ENCODE results near the gene MRPS23. TPM values are rescaled to one million over a fixed set of nuclear protein-coding genes. Genes with fewer than 3 reads are reported as not detected.

MRPS23 gene
- total RNA-seq, result 83.3 and 84.8 TPM in 2 replicates

DNA sequence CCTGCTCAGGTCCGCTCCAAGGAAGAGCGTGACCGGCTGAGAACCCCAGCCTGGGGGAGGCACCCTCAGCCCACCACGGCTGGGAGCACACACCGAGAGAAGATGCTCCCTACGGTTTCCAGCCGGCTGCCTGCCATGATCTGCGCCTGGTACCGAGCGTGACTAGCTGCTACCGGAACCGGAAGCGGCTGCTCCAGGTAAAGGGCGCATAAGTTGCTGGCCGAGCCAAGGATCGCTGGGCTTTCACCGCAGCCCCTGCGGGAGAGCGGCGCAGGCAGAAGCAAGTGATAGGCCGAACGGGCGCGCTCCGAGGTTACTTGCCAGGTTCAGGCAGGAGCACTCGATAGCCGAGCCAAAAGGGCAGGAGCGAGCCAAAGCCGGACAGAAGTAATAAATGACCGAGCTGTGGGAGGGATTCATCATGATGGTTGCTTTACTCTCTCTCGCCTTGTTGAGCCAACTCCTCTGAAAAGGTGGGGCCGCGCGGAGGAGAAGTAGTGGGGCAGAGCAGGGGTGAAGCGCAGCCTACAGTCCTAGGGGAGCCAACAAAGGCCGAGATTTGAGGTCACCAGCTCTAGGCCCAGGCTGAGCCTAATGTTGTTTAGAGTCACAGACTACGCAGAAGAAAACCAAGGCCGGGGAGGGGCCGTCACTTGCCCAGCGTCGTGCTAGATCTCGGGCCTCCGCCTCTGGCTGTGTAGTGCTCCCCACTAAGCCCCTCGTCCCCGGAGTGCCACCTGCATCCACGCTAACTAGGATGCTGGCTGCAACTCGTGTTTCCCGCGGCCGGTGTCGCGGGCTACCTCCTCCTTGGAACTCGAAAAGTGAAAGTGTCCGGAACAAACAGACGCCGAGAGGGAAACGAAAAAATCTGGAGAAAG, at the start of gene MRPS23:
MRPS23 (minus strand) TSS at position 171 of the 881 bp plus-strand sequence; CDS start at position 137, 34 bp downstream.
- DNase-seq, result peak; percentile 99
- Mint-ChIP-seq H3K27me3 (no peaks in the 10 kb centered on the region), H3K4me1 (peaks cover 28% of the 10 kb centered on the region), H3K9me3 (no peaks in the 10 kb centered on the region), H3K36me3 (ENCODE audit: low read depth) (peaks cover 25% of the 10 kb centered on the region), H3K27ac (peak within 1 kb of the TSS; percentile 97), H3K4me3 (peak within 1 kb of the TSS; percentile 97)
- intact Hi-C loops (cut with micrococcal nuclease), result loop anchor here (1.0 kb wide), 3 partner anchors 137 to 233 kb away; partner anchors contain the start of genes DYNLL2 and SRSF1

DNA sequence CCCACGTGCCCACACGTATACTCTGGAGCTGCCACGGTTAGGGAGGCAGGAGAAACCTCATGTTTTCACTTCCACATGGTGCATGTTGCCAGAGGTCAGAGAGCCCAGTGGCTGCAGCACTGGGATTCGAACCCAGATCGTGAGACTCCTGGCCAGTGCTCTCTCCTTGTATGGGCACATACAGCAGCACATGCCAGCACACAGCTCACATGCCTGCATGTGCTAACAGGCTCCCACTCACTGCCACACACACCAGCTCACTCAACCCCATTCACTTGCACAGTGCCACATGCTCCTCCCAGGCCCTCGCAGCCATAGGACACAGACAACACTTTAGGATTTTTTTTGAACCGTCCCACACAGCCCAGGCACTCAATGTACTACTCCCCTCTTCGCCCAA, 49.5 kb upstream of the MRPS23 start:
- intact Hi-C loops (cut with micrococcal nuclease), result loop anchor here (1.0 kb wide), 1 partner anchor 31 kb away; no protein-coding TSS in a partner anchor
- no peaks in the 10 kb centered on the region for H3K36me3 Mint-ChIP-seq (ENCODE audit: low read depth)
- H3K9me3 Mint-ChIP-seq, result no peaks in the 10 kb centered on the region
- no peak for DNase-seq
- no peak overlapping the region for H3K4me3 Mint-ChIP-seq
- H3K27me3 Mint-ChIP-seq, result peaks cover 1% of the 10 kb centered on the region
- peaks cover 15% of the 10 kb centered on the region for H3K4me1 Mint-ChIP-seq
- peak overlapping the region; percentile 4 for H3K27ac Mint-ChIP-seq

DNA sequence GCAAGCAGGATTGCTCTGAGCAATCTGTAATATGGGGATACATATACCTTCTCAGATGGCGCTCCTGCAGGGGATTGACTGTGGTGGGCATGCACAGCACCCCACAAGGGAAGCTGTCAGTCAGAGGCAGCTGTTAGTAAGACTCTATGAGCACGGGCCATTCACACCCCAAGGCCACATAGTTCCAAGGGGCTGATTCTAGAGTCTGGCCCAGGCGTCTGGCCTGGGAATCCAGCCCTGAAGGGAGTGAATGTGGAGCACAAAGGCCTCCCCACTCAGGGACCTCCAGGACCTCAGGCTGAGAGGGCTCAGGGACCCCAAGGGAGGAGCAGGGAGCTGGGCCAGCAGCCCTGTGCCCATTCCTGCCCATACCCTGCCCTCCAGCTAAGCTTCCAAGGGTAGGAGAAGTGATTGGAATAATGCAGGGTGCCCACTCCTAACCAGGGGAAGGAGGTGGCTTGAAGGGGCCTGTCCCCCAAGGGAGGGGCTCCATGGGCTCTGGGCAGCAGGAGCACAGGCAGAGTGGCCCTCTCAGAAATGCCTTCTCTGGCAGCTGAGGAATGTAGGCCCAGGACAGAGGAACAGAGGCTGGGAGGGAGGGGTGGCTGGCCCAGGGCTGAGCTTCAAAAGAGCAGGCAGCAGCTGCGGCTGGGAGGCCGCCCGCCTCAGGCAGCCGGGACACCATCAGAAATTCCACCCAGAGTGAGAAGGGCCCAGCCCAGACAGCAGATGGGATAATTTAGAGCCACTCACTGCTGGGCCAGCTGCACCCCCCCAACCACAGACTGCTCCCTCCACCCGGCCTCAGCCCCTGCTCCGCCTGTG, 48.9 kb upstream of the MRPS23 start:
- intact Hi-C loops (cut with micrococcal nuclease), result loop anchor here (1.0 kb wide), 1 partner anchor 30 kb away; no protein-coding TSS in a partner anchor
- no peaks in the 10 kb centered on the region for H3K9me3 Mint-ChIP-seq
- H3K36me3 Mint-ChIP-seq (ENCODE audit: low read depth), result no peaks in the 10 kb centered on the region
- peaks cover 14% of the 10 kb centered on the region for H3K4me1 Mint-ChIP-seq
- H3K4me3 Mint-ChIP-seq, result no peak overlapping the region
- no peak for DNase-seq
- H3K27ac Mint-ChIP-seq, result no peak overlapping the region
- H3K27me3 Mint-ChIP-seq, result peaks cover 1% of the 10 kb centered on the region

DNA sequence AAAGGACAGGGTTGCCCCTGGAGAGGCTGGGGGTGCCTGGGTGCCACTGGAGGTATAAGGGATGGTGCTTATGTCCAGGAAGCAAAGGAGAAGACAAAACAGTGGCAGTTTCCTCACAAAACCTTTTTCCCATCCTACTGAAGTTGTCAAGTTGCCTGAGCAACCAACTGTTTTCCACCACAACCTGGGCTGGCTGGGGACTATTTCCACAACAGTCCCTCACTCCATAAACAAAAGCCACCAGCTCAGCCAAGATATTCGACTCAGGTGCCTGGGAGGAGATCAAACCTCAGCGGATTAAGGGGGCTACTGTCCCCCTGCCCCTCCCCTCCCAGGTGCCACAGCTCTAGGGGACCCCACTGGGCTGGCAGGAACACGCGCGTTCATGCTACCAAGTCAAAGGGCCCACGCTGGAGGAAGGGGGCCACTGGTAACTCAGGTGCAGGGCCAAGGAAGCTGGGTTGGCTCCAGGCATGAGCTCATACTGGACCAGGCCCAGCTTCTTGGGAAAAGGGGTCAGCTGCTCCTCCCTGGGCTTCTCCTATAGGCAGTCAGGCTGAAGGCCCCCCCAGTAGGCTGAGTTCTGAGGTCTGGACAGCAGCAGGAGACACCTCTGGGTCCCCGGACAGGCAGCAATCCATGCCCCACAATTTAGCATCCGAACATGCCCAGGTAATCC, 45.7 kb upstream of the MRPS23 start:
- H3K4me1 Mint-ChIP-seq, result peaks cover 9% of the 10 kb centered on the region
- no peak overlapping the region for H3K4me3 Mint-ChIP-seq
- H3K9me3 Mint-ChIP-seq, result no peaks in the 10 kb centered on the region
- DNase-seq, result no peak
- peaks cover 1% of the 10 kb centered on the region for H3K27me3 Mint-ChIP-seq
- intact Hi-C loops (cut with micrococcal nuclease), result no loop called here
- H3K27ac Mint-ChIP-seq, result no peak overlapping the region
- H3K36me3 Mint-ChIP-seq (ENCODE audit: low read depth), result no peaks in the 10 kb centered on the region

DNA sequence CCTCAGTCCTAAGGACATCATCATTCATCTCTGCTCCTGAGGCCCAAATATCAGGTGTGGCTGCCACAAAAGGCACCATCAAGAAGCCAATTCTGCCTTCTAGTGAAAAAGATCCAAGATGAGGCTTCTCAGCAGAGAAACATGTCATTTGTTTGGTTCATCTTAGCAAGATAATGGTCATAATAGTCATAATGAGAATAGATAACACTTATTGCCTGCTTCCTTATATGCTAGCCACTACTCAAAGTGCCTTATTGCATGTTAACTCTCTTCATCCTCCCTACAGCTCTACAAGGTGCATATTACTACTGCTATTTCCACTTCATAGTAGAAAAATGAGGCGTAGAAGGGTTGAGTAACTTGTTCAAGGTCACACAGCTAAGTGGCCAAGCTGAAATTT, 45.0 kb upstream of the MRPS23 start:
- H3K4me1 Mint-ChIP-seq, result peaks cover 9% of the 10 kb centered on the region
- no peaks in the 10 kb centered on the region for H3K36me3 Mint-ChIP-seq (ENCODE audit: low read depth)
- no peak for DNase-seq
- H3K4me3 Mint-ChIP-seq, result no peak overlapping the region
- no peak overlapping the region for H3K27ac Mint-ChIP-seq
- peaks cover 1% of the 10 kb centered on the region for H3K27me3 Mint-ChIP-seq
- intact Hi-C loops (cut with micrococcal nuclease), result no loop called here
- no peaks in the 10 kb centered on the region for H3K9me3 Mint-ChIP-seq

DNA sequence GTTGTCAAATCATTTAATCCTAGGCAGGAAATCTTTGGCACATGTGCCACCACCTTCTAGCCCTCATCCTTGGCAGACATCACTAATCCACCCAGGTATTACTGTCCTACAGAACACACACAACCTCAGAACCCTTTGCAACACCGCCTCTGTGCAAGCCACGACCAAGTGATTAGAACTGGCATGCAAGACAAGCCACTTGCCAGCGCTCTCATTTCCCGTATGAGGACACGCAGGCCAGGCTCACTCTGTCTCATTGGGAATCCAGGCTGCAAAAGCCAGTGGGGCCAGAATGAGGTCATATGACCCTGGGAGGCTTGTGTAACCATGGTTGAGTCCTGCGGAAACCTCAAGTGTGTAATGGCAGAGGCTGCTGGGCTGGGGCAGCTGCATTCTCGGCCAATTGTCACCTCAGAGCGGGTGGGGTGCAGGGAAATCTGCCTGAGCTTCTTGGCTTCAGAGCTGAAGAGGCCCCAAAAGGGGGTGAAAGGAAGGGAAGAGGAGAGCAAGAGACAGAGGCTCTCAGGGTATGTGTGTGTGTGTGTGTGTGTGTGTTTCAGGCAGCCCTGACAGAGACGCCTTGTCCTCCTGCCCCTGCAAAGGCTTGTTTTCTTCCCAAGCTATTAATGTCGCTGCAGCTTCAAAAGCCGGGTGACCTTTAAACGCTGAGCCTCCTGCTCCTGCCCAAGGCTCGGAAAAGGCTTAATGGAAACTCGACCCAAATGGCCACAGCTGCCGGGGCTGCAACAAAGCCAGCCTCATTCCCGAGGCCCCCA, 43.2 kb upstream of the MRPS23 start:
- intact Hi-C loops (cut with micrococcal nuclease), result loop anchor here (1.0 to 2.0 kb wide), 2 partner anchors 102 to 220 kb away; no protein-coding TSS in a partner anchor
- no peak for DNase-seq
- H3K4me3 Mint-ChIP-seq, result no peak overlapping the region
- no peak overlapping the region for H3K27ac Mint-ChIP-seq
- no peaks in the 10 kb centered on the region for H3K9me3 Mint-ChIP-seq
- H3K4me1 Mint-ChIP-seq, result peaks cover 6% of the 10 kb centered on the region
- no peaks in the 10 kb centered on the region for H3K36me3 Mint-ChIP-seq (ENCODE audit: low read depth)
- peaks cover 3% of the 10 kb centered on the region for H3K27me3 Mint-ChIP-seq

DNA sequence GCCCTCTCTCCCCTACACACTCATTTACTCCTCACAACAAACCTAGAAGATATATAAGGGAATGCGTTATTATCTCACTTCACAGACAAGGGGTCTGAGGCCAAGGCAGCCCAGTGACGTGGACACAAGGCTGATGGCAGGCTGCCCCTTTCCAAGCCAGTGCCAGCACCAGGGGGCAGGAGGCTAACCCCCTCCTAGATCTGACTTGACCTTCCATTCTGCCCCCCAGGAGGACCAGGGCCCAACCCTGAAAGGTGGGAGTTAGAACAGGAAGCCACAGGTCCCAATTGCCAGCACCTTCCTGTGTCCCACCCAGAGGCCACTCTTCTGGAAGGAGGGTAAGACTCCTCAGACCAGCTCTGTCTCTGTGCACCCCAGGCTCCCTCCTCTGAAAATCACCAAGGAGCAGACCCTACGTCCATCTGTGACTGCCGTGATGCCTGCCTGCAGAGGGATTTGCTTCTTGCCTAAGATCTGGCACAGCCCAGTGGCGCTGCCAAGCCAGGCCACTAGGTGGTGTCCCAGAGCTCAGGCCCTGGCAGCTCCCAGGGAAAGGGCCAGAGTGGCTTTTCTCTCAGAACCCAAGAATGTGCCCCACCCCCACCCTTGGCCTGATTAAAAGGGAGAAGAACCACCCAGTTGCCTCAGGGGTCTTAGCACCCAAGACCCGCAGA, 42.4 kb upstream of the MRPS23 start:
- intact Hi-C loops (cut with micrococcal nuclease), result loop anchor here (1.0 to 2.0 kb wide), 2 partner anchors 103 to 221 kb away; no protein-coding TSS in a partner anchor
- no peak overlapping the region for H3K4me3 Mint-ChIP-seq
- H3K4me1 Mint-ChIP-seq, result peaks cover 6% of the 10 kb centered on the region
- no peaks in the 10 kb centered on the region for H3K36me3 Mint-ChIP-seq (ENCODE audit: low read depth)
- no peak overlapping the region for H3K27ac Mint-ChIP-seq
- peaks cover 3% of the 10 kb centered on the region for H3K27me3 Mint-ChIP-seq
- no peaks in the 10 kb centered on the region for H3K9me3 Mint-ChIP-seq
- DNase-seq, result peak; percentile 94

DNA sequence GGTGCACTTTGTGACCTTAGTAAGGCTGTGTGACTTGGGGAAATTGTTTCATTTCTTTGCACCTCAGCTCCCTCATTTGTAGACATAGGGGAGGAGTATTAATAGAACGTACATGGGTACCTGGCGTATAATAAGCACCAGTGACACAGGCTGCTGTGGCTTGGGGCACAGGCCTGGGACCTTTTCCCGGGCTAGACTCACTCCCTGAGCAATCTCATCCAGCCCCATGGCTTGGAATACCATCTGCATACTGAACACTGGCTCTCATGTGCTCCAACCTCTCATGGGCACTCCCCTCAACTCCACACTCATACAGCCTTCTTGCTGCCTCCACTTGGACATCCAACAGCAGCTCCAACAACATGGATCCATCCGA, 41.0 kb upstream of the MRPS23 start:
- Mint-ChIP-seq H3K27ac (no peak overlapping the region), H3K27me3 (peaks cover 3% of the 10 kb centered on the region), H3K9me3 (no peaks in the 10 kb centered on the region), H3K36me3 (ENCODE audit: low read depth) (no peaks in the 10 kb centered on the region), H3K4me1 (peaks cover 6% of the 10 kb centered on the region), H3K4me3 (no peak overlapping the region)
- DNase-seq, result no peak
- intact Hi-C loops (cut with micrococcal nuclease), result no loop called here

DNA sequence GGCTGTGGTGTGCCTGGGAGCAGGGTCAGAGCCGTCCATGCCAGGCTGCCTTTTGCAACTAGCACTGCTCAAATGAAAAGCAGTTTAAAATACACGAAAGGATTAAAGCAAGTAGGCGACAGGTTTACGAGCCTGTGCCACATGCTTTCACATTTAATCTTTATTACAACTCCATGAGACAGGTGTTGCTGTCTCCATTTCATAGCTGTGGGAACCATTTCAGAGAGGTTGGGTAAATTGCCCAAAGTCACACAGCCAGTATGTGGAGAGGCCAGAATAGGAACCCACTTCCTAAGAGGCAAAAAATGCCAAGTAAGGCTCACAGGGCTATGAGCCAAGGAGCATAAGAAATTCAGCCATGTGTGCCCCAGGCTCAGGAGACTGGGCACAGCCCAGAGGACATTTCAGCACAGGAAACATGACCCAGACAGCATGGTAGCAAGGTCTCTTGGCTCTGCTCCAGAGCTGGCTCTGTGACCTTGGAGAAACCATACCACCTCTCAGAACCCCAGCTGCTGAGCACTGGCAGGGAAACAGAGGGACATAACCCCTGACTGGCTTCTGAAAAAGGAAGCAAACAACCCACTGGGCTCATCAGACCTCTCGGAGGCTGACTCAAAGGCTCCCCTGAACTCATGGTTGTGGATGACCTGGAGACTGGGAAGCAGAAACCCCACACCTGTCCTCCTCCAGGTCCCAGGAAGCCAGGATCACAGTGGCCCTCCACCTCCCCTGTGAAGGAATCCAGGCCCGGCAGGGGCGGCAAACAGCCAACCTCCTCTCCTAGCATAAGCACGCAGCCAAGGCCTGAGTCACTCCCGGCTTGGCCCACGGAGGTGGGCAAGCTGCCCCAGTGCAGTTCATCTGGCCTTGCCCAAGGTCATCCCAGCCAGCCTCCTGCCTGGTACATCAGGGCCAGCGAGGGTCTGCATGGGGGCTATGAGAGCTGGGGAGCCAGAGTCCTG, 40.3 kb upstream of the MRPS23 start:
- peaks cover 6% of the 10 kb centered on the region for H3K4me1 Mint-ChIP-seq
- H3K36me3 Mint-ChIP-seq (ENCODE audit: low read depth), result no peaks in the 10 kb centered on the region
- no peak for DNase-seq
- no peak overlapping the region for H3K27ac Mint-ChIP-seq
- intact Hi-C loops (cut with micrococcal nuclease), result no loop called here
- peaks cover 3% of the 10 kb centered on the region for H3K27me3 Mint-ChIP-seq
- no peaks in the 10 kb centered on the region for H3K9me3 Mint-ChIP-seq
- H3K4me3 Mint-ChIP-seq, result no peak overlapping the region

DNA sequence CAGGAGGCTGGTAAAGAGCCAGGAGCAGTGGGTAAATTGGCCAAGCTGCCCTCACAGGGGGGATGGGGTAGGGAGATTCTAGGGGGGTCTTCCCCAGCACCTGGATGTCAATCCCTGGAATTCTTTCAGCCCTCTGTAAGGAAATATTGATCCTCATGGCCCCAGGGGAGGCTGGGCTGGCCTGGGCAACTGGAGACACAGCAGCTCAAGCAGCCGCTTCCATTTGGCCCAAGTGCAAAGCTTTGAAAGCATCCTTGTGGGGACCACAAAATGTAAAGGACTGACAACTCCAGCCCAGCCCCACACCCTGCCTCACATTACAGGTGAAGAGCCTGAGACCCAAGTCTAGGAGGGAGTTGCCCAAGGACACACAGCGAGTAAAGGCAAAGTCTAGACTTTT, 39.4 kb upstream of the MRPS23 start:
- DNase-seq, result no peak
- Mint-ChIP-seq H3K27me3 (peaks cover 4% of the 10 kb centered on the region), H3K27ac (no peak overlapping the region), H3K4me1 (peaks cover 6% of the 10 kb centered on the region), H3K36me3 (ENCODE audit: low read depth) (no peaks in the 10 kb centered on the region), H3K9me3 (no peaks in the 10 kb centered on the region), H3K4me3 (no peak overlapping the region)
- intact Hi-C loops (cut with micrococcal nuclease), result no loop called here

DNA sequence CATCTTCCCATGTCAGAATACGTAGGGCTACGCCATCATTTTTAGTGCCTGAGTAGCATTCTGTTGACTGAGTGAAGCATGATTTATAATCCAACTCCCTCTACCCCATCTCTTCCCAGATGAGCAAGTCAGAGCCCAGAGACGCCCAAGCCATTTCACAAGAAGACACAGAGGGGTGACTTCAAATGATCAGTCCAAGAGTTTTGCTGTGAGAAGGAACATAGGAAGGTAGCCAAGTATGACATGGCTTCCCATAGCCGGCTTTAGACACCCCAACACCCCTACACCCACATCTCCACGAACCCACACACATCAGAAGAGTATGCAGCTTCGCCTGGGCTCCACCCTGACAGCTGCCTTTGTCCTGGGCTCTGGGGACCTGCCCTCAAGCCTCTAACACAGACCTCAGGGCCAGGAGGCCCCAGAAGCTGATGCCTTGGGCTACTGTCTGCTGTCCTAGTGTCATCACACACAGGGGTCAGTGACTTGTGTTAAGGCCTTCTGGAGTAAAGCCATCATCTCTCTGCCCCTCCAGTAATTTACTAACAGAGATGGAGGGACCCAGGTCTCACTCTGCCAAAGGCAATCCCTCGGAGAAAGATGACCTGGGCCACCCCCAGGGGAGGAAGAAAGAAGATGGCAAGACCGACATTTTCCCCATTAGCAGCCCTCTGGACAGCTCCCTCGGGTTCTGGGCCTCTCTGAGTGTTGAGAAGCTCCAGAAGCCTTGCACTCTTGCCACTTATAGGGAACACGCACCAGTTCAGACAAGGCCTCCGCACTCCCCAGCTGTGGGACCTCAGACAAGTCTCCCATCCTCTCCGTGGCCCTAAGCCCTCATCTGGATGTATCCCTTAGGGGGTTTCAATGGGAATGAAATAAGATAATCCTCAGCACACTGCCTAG, 38.7 kb upstream of the MRPS23 start:
- intact Hi-C loops (cut with micrococcal nuclease), result no loop called here
- Mint-ChIP-seq H3K9me3 (no peaks in the 10 kb centered on the region), H3K36me3 (ENCODE audit: low read depth) (no peaks in the 10 kb centered on the region), H3K4me3 (no peak overlapping the region), H3K27ac (no peak overlapping the region), H3K27me3 (peaks cover 6% of the 10 kb centered on the region), H3K4me1 (peaks cover 6% of the 10 kb centered on the region)
- no peak for DNase-seq
